HG02884 (cell line): ENCODE data around the gene GPR4.

Source experiments
- ATAC-seq: cut with Tn5 transposase; IDR thresholded peaks from one replicate; pipeline ENCODE4 v1.9.1; 2021; ENCODE audit warnings: mild to moderate bottlenecking, moderate library complexity; ENCODE audit not compliant: unreplicated experiment

GPR4 gene

GRCh38 chr19:45590300-45591003 lies 11.6 kb downstream of the GPR4 start:
- ATAC-seq = no peak

- no peak for ATAC-seq
Measured at GRCh38 chr19:45589768-45590167, 12.2 kb downstream of the GPR4 start.

- ATAC-seq = no peak
Measured at GRCh38 chr19:45587873-45588272, 14.1 kb downstream of the GPR4 start.

GRCh38 chr19:45585158-45585577 lies 16.8 kb downstream of the GPR4 start:
- no peak for ATAC-seq

- ATAC-seq = peak; percentile 80
Measured at GRCh38 chr19:45584332-45585157, 17.5 kb downstream of the GPR4 start, which contains the start of gene OPA3. TSS of gene OPA3 (minus strand) at chr19:45584802. CDS start at chr19:45584764, 38 bp downstream.

- ATAC-seq = no peak
Measured at GRCh38 chr19:45581576-45581975, 20.4 kb downstream of the GPR4 start.

- no peak for ATAC-seq
Measured at GRCh38 chr19:45578861-45579260, 23.2 kb downstream of the GPR4 start.

- no peak for ATAC-seq
Measured at GRCh38 chr19:45577111-45577905, 24.7 kb downstream of the GPR4 start.

GRCh38 chr19:45576682-45577081 lies 25.3 kb downstream of the GPR4 start:
- ATAC-seq = no peak

- no peak for ATAC-seq
Measured at GRCh38 chr19:45575216-45575615, 26.8 kb downstream of the GPR4 start.

- ATAC-seq = no peak
Measured at GRCh38 chr19:45574526-45574925, 27.5 kb downstream of the GPR4 start.

- ATAC-seq = no peak
Measured at GRCh38 chr19:45571457-45572220, 30.4 kb downstream of the GPR4 start.

GRCh38 chr19:45569619-45570421 lies 32.2 kb downstream of the GPR4 start:
- no peak for ATAC-seq

GRCh38 chr19:45568732-45569131 lies 33.3 kb downstream of the GPR4 start:
- no peak for ATAC-seq

GRCh38 chr19:45567609-45568008 lies 34.4 kb downstream of the GPR4 start:
- ATAC-seq = no peak

- no peak for ATAC-seq
Measured at GRCh38 chr19:45564131-45564780, 37.8 kb downstream of the GPR4 start.

GRCh38 chr19:45560686-45561085 lies 41.3 kb downstream of the GPR4 start:
- ATAC-seq = no peak

- ATAC-seq = no peak
Measured at GRCh38 chr19:45560038-45560437, 42.0 kb downstream of the GPR4 start.

- ATAC-seq = no peak
Measured at GRCh38 chr19:45558399-45558878, 43.6 kb downstream of the GPR4 start.
